Neural cell (in vitro differentiated cells): Measurements from ENCODE around the gene SNAPC2. TPM values are rescaled to one million over a fixed set of nuclear protein-coding genes. Genes with fewer than 3 reads are reported as not detected.

Experiments
- H2AFZ ChIP-seq: fragments of 200-600, 300-800 bp; sonication (generic), shearing (Covaris generic); 2 replicates; pipeline ENCODE4 v1.6.0; 2014; ENCODE audit warnings: low read depth, mild to moderate bottlenecking, antibody characterized with exemption, low read length, moderate library complexity
- H3F3A ChIP-seq: fragments of 200-600 bp; shearing (Covaris generic); 2 replicates; pipeline ENCODE4 v1.6.1; 2016; ENCODE audit warnings: mild to moderate bottlenecking, moderate library complexity, mixed read lengths, antibody characterized with exemption, low read length; ENCODE audit not compliant: insufficient read depth, poor library complexity, severe bottlenecking
- H3K27ac ChIP-seq: fragments of 200-600, 300-800 bp; sonication (generic), shearing (Covaris generic); 2 replicates; pipeline ENCODE4 v1.5.1; 2014; ENCODE audit warnings: mild to moderate bottlenecking, low read length, moderate library complexity
- H3K27me3 ChIP-seq: fragments of 300-800, 200-600 bp; sonication (generic), shearing (Covaris generic); 2 replicates; pipeline ENCODE4 v1.6.0; 2014; ENCODE audit warnings: mild to moderate bottlenecking, low read depth, low read length, moderate library complexity; ENCODE audit not compliant: insufficient read depth
- H3K36me3 ChIP-seq: fragments of 300-800, 200-600 bp; sonication (generic), shearing (Covaris generic); 2 replicates; pipeline ENCODE4 v1.5.1; 2014; ENCODE audit warnings: mild to moderate bottlenecking, antibody characterized with exemption, low read length, moderate library complexity; ENCODE audit not compliant: insufficient read depth
- H3K4me2 ChIP-seq: fragments of 300-800, 200-600 bp; sonication (generic), shearing (Covaris generic); 2 replicates; pipeline ENCODE4 v1.6.0; 2014; ENCODE audit warnings: mild to moderate bottlenecking, low read length
- H3K4me3 ChIP-seq: fragments of 300-800, 200-600 bp; sonication (generic), shearing (Covaris generic); 2 replicates; pipeline ENCODE4 v1.5.1; 2014; ENCODE audit warnings: mild to moderate bottlenecking, low read length, moderate library complexity
- H3K79me2 ChIP-seq: fragments of 200-600 bp; shearing (Covaris generic); replicated peaks from 2 replicates; pipeline ENCODE4 v1.6.0; 2014; ENCODE audit warnings: mild to moderate bottlenecking, low read length, moderate library complexity; ENCODE audit not compliant: insufficient read depth
- H3K9ac ChIP-seq: fragments of 300-800, 200-600 bp; sonication (generic), shearing (Covaris generic); 2 replicates; pipeline ENCODE4 v1.6.1; 2016; ENCODE audit warnings: mild to moderate bottlenecking, low read length, mixed read lengths
- H3K9me2 ChIP-seq: fragments of 200-600 bp; shearing (Covaris generic); 2 replicates; pipeline ENCODE4 v1.6.1; 2016; ENCODE audit warnings: mild to moderate bottlenecking, low read length, mixed read lengths; ENCODE audit not compliant: insufficient read depth
- H3K9me3 ChIP-seq: fragments of 200-600, 300-800 bp; sonication (generic), shearing (Covaris generic); 2 replicates; pipeline ENCODE4 v1.6.1; 2016; ENCODE audit warnings: mild to moderate bottlenecking, mixed run types, low read length, moderate library complexity, mixed read lengths
- H4K20me1 ChIP-seq: fragments of 200-600 bp; shearing (Covaris generic); 2 replicates; pipeline ENCODE4 v1.6.1; 2016; ENCODE audit warnings: mild to moderate bottlenecking, mixed run types; ENCODE audit not compliant: insufficient read depth
- CTCF ChIP-seq: fragments of 450-650 bp; IDR thresholded peaks from 2 replicates; pipeline ENCODE4 v1.5.1; 2014; ENCODE audit warnings: antibody characterized with exemption, mild to moderate bottlenecking, moderate library complexity; ENCODE audit not compliant: poor library complexity, severe bottlenecking
- EP300 ChIP-seq: fragments of 450-650 bp; conservative IDR thresholded peaks from 2 replicates; pipeline ENCODE4 v1.6.1; 2014; ENCODE audit warnings: antibody characterized with exemption, mild to moderate bottlenecking, moderate library complexity; ENCODE audit not compliant: poor library complexity, severe bottlenecking
- EZH2 ChIP-seq: fragments of 200-600, 300-800 bp; shearing (Covaris generic), sonication (generic); IDR thresholded peaks from 2 replicates; pipeline ENCODE4 v1.6.1; 2014; ENCODE audit warnings: antibody characterized with exemption, low read length, borderline replicate concordance, mild to moderate bottlenecking; ENCODE audit not compliant: insufficient read depth, poor library complexity, severe bottlenecking
- MXI1 ChIP-seq: fragments of 450-650 bp; conservative IDR thresholded peaks from 2 replicates; pipeline ENCODE4 v1.6.1; 2014; ENCODE audit warnings: antibody characterized with exemption, mild to moderate bottlenecking; ENCODE audit not compliant: poor library complexity, severe bottlenecking
- POLR2AphosphoS5 ChIP-seq: IDR thresholded peaks from 2 replicates; pipeline ENCODE4 v1.6.1; 2012
- RAD21 ChIP-seq: fragments of 450-650 bp; conservative IDR thresholded peaks from 2 replicates; pipeline ENCODE4 v1.6.1; 2014; ENCODE audit warnings: antibody characterized with exemption, mild to moderate bottlenecking, moderate library complexity
- REST ChIP-seq: IDR thresholded peaks from 2 replicates; pipeline ENCODE4 v1.6.1; 2012; ENCODE audit warnings: borderline replicate concordance
- SMC3 ChIP-seq: fragments of 450-650 bp; conservative IDR thresholded peaks from 2 replicates; pipeline ENCODE4 v1.6.1; 2014; ENCODE audit warnings: antibody characterized with exemption, mild to moderate bottlenecking, moderate library complexity; ENCODE audit not compliant: poor library complexity
- polyA plus RNA-seq: library from polyadenylated mRNA; depleted of rRNA; stranded (reverse); fragments of >200 nt; gene quantifications from 2 replicates; pipeline ENCODE4 v1.2.3, GENCODE V29; 2014

SNAPC2 gene
- polyA plus RNA-seq, 1 donor from 2014 or later = 12.8 TPM

- peaks cover 49% of the 10 kb centered on the region for H3K27me3 ChIP-seq
- no peaks in the 10 kb centered on the region for H3F3A ChIP-seq
- no peak overlapping the region for H3K4me2 ChIP-seq
- no peaks in the 10 kb centered on the region for H3K36me3 ChIP-seq
- H3K4me3 ChIP-seq = peak overlapping the region; percentile 57
- no peaks in the 10 kb centered on the region for H3K9me3 ChIP-seq
- H3K27ac ChIP-seq = no peak overlapping the region
- no peaks in the 10 kb centered on the region for H3K79me2 ChIP-seq
- no peak overlapping the region for H3K9ac ChIP-seq
- H2AFZ ChIP-seq = no peak overlapping the region
- no peaks in the 10 kb centered on the region for H3K9me2 ChIP-seq
- TF ChIP-seq POLR2AphosphoS5 (peak; percentile 3), SMC3 (no peak), EZH2 (peak; percentile 59)
- H4K20me1 ChIP-seq = no peaks in the 10 kb centered on the region
These were observed 3.8 kb upstream of the SNAPC2 start for GRCh38 chr19:7916103-7916954.

GRCh38 chr19:7916955-7917266 lies 3.2 kb upstream of the SNAPC2 start:
- Histone ChIP-seq H3K9me3 (no peaks in the 10 kb centered on the region), H3K9me2 (no peaks in the 10 kb centered on the region), H2AFZ (no peak overlapping the region), H3K27ac (no peak overlapping the region), H3K27me3 (peaks cover 49% of the 10 kb centered on the region), H3K79me2 (no peaks in the 10 kb centered on the region), H3K9ac (no peak overlapping the region), H3K4me3 (no peak overlapping the region), H3K36me3 (no peaks in the 10 kb centered on the region), H3F3A (no peaks in the 10 kb centered on the region), H3K4me2 (no peak overlapping the region), H4K20me1 (no peaks in the 10 kb centered on the region)
- peak; percentile 33 for TF ChIP-seq EZH2
- TF ChIP-seq RAD21 = no peak
- no peak for TF ChIP-seq EP300
- no peak for TF ChIP-seq REST
- TF ChIP-seq CTCF = no peak
- TF ChIP-seq MXI1 = no peak
